ENCODE data around the gene IL1R1.

- TF ChIP-seq ZNF274 (IDR thresholded peaks at IDR 0.05; ENCODE audit: low read depth, low read length): no peak
- TF ChIP-seq YY1 (IDR thresholded peaks at IDR 0.05; ENCODE audit: insufficient read depth, insufficient read length): no peak
Observed at GRCh38 chr2:102179061-102179460, 36.5 kb downstream of the IL1R1 start.
